Measurements from ENCODE around the gene MAP3K20.
"Not testable (repeated sequence)": the region's sequence is repeated elsewhere in the genome, so short reads cannot be mapped to it uniquely, and the experiment has no call there.

Gene MAP3K20

DNA sequence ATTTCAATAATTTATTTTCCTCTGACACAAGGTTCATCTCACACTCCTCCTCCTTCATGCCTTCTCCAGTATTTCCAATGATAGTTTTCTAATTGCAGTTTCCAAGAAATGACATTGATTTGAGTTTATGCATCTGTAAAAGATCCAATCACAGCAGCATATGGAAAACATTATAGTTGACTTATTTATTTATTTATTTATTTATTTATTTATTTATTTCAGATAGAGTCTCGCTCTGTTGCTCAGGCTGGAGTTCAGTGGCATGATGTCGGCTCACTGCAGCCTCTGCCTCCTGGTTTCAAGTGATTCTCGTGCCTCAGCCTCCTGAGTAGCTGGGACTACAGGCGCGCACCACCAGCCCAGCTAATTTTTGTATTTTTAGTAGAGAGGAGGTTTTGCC lies 52.5 kb downstream of the MAP3K20 start:
- not testable (repeated sequence) for DNase-seq

DNA sequence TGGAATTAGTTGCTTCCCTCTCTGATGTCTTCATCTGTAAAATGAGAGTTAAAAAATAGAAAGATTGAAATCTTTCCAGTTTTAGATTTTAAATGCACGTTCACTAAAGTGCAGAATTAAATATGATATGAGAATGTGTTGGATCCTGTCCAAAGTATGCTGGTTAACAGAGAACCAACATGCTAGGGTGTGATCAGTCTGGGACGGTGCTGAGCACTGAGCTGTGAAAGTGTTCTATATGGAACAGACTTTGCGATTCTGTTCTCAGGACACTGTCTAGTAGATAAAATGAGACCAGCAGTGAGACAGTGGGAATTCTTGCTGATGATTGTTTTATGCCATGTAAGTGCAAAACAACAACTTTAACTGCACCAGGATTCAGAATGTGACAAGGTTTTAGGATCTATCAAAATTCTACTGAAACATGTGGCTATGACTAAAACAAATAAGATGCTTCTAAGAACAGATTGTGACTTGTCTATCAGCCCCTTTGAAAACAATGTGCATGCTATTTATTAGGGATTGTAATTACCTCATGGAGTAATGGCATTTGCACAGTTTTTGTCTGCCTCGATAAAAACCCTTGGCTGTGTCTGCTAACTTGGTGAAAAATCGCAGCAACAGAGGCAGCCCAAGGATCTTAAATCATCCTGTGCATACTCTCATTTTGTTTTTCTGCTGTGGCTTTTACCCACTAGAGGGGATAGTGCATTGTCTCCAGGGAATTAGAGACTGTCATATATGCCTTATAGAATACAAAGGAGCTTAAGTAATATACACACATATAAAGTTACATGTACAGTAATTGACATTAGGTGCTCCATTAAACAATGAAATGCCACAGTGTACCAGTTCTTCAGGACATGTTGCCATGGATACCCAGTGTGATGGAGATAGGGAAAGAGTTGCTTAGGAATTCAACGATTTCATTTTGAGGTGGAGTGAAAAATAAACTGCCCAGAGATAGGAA lies 55.1 kb downstream of the MAP3K20 start:
- DNase-seq: no peak

DNA sequence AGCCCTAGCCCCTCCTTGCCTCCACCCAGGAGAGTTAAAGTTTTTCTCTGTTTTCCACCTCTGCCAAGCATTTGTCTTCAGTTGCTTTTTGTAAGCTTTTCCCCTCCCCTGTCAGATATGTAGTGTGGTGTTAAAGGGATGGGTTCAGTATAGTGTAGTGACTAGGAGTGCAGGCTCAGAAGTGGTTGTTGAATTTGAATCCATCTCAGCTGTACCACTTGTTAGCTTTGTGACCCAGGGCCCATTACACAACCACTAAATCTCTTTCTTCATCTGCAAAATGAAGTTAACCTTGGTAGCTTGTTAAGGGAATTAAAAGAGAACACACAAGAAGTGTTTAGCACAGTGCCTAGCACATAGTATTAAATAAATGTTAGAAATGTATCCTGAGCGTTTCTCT lies 56.9 kb downstream of the MAP3K20 start:
- DNase-seq: no peak

DNA sequence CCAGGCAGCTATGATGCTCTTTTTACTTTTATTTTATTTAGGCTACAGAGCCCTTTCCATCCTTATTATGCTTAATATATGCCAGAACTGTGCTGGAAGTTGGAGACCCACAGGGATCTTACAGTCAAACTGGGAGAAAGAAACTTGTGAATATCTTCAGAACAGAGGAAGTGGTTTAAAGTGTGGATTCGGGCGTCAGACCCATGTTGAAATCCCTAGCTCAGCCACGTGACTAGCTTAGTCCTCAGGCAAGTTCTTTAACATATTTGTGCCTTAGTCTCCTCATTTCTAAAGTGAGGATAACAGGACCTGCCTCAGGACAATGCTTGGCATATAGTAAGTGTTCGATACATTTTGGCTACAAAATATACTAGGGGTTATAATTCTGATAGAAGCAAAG lies 59.1 kb downstream of the MAP3K20 start:
- DNase-seq: peak in 1 of 2 donors; percentile 16

DNA sequence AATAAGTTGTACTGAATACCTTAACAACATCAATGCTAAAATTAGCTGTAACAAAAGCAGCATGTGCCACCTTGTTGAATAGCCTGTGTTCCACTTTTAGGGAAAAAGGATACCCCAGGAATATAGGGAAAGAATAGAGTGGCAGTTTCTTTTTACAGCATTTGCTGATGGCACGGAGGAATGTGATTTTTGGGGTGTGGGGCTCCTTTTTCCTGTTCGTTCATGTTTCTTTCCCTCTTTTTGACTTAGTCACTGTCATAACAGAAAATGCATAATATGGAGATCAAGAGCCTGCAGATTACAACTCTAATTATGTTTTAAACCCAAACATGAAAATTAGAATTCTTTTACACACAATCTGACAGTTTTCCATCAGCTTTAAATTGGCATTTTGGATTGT lies 60.4 kb downstream of the MAP3K20 start:
- DNase-seq: no peak

DNA sequence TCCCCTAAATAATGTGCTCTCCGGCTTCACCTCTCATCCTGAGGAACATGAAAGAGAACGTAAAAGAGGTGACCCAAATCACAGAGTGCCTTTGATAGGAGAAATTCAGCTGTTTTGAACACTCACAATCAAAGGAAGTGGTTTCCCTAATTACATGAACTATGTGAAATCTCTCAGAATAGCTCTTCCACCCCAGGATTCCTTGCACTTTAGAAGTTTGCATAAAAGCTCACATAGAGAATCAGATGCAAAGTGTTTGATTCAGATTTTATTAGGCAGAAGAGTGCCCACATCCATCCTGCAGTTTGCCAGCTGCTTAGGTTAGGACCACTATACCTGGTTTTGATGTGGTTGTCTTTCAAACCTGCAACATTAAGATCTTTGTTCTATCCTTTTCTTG lies 61.0 kb downstream of the MAP3K20 start:
- DNase-seq: no peak

DNA sequence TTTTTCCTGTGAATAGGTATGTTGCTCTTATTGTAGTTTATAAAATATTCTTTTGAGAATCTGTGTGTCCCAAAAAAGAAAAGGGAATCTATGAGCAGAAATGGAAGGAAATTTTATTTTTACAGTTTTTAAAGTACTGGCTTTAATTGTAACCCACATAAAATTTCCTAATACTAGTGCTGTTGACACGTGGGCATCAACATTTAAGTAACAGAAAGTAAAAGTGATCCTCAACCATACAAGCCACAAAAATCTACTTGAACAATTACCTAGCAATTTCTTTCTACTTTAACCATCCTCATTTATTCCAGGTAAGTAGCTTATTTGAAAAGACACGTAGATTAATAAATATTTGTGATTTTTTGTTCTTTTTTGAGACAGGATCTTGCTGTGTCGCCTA lies 62.0 kb downstream of the MAP3K20 start:
- no peak for DNase-seq

DNA sequence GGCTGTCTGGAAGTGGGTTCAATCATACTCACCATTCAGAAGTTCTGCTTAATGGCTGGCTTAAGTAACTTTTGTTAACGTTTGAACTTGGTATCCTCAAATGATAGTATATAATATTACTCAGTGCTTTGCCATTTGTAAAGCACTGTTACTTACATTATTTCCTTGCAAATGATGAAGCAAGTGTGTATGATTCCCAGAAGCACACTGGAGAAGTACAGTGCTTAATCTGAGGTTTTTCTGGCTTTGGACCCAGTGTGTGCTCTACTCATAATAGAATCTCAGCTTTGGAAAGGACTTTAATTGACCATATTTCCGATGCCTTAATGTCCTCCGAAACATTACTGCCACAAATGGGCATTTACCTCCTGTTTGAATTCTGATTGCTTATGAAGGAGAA lies 63.3 kb downstream of the MAP3K20 start:
- DNase-seq: no peak

DNA sequence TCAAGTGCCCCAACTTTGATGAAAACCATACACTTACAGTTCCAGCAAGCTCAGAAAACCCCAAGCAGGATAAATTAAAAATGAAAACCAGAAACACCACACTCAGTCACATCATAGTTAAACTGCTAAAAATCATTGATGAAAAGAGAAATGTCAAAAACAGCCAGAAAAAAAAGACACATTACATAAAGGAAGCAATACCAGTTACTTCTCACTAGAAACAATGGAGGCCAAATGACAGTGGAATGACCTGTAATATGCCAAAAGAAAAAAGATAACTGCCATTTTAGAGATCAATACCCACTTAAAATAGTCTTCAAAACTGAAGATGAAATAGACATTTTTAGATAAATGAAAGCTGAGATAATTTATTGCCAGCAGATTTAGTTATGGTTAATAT lies 66.0 kb downstream of the MAP3K20 start:
- no peak for DNase-seq

DNA sequence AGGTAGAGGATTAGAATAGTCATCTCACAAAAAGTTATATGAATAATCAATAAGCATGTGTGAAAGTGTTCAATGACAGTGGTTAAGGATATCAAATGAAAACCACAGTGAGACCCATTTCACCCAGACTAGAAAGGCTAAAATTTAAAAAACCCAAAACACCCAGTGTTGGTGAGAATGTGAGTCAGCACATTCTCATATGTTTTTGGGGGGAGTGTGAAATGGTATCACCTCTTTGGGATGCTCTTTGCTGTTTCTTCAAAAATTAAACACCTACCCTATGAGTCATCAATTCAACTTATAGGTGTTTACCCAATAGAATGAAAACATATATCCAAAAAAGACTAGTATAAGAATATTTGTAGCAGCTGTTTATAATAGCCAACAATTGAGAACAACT lies 69.8 kb downstream of the MAP3K20 start:
- DNase-seq: peak in 1 of 2 donors; percentile 14

DNA sequence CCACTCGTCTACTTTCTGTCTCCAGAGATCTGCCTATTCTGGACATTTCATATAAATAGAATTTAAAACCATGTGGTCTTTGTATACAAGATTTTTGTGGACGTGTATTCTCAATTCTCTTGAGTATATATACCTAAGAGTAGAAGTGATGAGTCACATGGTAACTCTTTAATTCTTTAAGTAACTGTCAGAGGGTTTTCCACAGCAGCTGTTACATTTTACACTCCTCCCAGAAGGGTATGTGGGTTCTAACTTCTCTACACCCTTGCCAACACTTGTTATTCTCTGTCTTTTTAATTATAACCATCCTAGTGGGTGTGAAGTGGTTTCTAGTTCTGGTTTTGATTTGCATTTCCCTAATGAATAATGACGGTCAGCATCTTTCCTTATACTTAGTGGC lies 70.9 kb downstream of the MAP3K20 start:
- DNase-seq: no peak

DNA sequence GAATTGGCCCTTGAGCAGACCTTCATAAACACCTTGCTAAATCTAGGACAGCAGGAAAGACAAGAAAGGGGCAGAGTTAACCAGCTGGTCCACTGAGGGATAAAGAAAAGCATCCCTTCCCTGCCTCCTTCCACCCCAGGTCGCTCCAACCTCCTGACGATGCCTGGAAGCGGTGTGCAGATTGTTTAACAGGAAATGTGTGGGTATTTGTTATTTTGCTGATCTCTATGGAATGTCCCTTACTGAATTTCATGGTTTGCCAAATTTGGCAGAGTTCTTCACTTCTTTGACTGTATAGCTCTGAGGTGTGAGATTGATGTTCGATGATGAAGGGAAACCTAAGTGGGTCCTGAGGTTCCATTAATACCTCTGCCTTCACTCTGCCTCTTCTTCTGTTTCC lies 72.9 kb downstream of the MAP3K20 start:
- DNase-seq: no peak

DNA sequence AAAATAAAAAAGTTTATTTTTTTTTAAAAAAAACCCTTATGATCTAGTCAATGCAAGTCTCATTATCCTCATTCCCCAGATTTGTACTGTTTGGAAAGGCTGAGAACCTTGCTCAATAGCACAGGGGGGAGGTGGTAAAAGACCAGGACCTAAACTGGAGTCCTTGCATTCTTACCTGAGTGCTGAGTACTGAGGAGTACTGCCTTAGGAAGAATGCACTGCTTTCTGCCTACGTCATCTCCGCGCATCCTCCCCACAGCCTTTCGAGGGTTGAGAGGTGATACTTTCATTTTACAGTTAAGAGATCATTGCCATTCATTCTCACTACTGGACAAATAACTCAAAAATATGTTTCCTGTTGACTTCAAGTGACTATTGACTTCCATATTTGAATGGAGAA lies 73.8 kb downstream of the MAP3K20 start:
- peak; percentile 34 to 68 for DNase-seq

DNA sequence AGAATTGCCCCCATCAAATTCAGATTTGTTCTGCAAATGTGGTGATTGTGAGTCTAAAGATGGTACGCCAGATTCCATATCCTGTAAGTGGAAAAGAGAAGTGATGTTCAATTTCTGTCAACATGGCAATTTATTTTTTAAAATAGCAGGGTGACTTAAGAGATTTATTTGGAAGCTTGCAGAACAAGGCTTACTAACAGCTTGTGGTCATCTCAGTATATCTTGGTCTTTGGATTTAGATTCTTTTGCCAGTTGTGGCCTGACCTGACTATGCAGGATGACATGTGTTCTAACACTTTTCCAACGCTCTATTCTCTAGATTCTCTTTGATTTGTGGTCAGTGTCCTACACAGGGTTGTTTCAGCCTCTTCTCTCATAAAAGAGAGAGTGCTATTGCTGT lies 74.4 kb downstream of the MAP3K20 start:
- no peak for DNase-seq

DNA sequence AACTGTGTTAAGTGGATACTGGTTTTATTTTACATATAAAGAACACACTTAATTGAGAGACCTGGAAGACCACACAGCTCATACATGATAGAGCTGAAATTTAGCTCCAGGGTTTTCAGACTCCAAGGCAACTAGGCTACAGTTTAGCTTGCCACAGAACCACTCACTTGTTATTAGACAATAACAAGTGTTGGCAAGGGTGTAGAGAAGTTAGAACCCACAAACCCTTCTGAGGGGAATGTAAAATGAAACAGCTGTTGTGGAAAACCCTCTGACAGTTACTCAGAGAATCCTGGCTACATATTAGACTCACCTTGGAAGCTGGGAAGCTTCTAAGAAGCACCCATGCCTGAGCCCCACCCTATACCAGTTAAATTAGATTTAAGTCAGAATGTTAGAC lies 75.3 kb downstream of the MAP3K20 start:
- DNase-seq: no peak

DNA sequence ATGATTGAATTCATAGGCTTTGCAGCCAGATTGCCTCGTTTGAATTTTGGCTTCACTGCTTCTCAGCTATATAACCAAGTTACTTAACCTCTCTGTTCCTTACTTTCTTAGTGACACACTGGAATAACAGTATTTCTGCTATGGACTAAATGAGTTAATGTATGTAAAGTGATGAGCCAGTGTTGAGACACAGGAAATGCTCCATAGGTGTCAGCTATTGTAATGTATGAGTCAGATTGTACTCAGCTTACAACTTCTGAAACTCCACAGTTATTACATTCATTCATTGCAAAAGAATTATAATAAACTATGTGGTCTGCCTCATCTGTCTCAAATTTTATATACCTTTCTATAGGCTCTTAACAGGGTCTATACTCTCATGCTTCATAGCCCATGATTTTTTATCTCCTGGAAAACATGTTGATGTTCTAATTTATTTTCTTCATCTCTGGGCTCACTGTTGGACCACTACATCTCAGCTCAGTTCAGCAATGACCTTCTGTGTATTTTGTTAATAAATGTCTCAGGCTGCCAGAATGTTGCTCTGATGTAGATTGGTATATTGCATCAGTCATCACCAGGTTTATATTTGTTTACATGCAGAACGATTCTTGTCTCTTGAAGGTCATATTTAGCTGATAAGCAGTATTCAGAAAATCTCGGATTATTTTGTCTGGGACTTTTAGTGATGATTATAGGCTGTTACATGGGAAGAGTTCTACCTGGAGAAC lies 76.2 kb downstream of the MAP3K20 start:
- DNase-seq: no peak

DNA sequence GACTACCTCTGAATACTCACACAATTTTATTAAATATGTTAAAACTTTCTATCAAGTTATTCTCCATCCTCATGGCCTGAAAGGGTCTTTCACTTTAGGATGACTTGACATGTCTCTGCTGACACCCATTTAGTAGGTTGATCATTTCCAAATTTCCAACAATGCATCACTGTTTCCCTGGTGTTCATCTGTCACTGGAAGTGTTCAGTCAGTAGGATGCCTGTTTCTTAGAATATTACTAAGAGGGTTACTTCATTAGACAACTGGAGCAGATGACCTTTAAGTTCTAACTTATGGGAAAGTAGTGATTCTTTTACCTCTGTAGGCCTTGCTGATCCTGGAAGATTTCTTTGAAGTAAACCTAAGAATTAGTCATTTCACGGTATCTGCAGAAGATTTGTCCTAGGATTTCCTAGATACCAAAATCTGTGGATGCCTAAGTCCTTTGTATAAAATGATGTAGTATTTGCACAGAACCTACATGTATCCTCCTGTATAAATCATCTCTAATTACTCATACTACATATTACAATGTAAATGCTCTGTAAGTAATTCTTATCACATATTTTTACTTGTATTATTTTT lies 77.7 kb downstream of the MAP3K20 start:
- no peak for DNase-seq

DNA sequence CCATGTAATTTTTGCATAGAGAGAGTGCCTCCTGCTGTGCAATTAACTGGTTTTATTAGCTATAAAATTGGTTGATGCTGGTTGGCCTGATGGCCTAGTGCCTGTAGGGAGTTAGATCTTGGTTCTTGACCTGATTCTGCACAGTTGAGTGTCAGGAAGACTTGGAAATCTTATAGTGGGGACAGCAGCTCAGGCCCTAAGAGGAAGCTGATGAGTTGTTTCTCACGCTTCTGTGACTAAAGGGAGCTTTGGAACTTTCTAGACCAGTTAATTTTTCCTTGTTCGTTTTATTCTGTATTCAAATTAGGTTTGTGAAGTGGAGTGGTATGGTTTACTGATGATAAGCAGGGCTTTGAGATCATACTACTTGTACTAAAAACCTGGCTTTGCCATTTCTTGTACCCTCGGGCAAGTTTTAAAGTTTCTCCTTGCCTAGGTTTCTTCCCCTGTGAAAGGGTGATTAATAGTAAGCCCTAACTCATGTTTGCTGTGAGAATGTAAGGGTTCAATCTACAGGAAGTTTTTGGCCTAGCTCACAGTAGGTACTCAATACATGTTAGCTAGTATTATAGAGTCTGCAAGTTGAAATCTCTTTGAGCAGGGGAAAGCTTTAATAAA lies 82.1 kb downstream of the MAP3K20 start:
- no peak for DNase-seq

DNA sequence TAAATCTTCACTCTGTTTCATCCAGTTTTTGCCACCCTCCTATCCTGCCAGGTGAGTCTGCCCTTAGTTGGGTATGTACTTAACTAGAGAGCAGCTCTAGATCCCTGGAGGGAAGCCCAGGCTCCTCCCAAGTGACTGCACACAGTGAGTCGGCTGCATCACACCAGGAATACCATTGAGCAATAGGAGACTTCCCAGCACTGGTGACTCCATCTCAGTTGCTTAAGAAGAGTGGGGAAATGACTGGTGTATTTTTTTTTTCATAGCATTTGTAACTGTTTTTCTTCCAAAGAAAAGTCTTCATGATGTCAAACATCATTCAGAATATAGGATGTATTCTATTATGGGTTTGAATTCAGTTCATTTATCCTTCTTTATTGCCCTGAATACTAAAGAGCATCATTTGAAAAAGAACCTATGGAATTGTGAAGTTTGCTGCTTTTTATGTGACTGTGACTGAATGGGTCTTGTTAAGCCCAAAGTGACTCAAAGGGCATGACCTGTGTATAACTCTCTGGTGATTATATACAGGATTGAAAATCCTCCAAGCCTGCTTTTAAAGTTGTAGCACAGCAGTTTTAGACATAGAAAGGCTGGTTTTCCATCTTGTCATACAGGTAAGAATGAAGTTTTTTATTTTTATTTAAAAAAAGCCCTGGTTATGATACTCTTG lies 84.3 kb downstream of the MAP3K20 start:
- DNase-seq: peak in 1 of 2 donors; percentile 59

DNA sequence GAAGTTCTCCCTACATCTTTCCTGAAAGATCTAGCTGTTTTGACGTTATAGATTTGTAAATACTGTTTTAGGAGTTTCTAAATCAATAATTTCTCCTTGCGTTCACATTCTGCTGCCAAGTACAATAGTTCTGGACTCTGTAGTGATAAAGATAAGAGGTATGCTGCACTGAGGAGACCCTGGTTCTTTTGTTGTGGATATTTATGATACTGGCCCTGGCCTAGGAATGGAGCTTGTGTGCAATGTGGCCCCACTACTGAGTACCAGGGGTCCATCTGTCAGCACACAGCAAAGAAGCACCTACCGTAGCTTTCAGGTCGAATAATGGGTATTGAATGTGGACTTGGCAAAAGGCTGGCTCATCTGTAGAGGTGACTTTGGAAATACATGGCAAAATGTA lies 85.0 kb downstream of the MAP3K20 start:
- DNase-seq: no peak

DNA sequence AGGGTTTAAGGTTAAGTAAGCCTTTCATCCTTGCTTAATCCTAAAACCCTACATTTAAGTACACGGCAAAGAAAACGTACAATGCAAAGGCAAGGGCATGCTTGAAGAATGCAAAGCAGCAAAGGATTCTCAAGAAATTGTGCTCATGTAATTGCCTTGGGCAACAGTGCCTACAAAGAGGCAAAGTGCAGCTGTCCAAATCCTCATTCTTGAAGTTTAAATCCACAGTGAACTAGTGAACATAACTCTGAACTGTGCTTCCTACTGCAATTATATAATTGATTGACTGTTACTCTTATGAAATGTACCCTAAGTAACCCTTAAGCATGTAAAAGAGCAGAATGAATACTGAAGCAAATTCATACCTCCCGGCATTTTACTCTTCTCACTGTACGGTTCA lies 85.4 kb downstream of the MAP3K20 start:
- no peak for DNase-seq

DNA sequence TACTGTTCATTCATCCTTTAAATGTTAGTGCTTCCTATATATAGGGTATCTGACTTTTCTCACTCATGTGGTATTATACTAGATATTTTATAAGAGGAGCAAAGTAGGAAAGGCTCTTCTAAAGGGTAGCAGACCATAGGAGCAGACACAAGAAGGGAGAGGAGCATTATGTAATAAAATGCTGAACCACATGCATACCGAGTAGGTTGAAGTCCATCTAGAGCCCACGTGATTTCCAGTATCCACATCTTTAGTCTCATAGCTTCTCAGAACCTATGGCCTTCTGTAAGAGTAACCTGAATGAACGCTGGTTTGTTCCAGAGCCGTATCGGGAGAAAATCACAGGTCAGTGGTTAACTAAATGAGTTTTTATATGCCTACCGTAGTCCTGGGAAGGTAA lies 85.9 kb downstream of the MAP3K20 start:
- DNase-seq: no peak

DNA sequence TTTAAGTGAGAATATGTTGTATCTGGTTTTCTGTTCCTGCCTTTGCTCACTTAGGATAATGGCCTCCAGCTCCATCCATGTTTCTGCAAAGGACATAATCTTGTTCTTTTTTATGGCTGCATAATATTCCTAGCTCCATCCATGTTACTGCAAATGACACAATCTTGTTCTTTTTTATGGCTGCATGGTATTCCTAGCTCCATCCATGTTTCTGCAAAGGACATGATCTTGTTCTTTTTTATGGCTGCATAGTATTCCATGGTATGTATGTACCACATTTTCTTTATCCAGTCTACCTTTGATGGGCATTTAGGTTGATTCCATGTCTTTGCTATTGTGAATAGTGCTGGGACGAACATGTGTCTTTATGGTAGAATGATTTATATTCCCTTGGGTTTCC lies 87.7 kb downstream of the MAP3K20 start:
- DNase-seq: not testable (repeated sequence)

All from CD4-positive, alpha-beta T cell treated with Interferon alpha-2 for 1 hour (primary cell).